ENCODE results near the gene ACAA1.
"Not testable (repeated sequence)": the region's sequence is repeated elsewhere in the genome, so short reads cannot be mapped to it uniquely, and the experiment has no call there.

GRCh38 chr3:38160704-38161103 is 23.8 kb upstream of the ACAA1 start:
- not testable (repeated sequence) for TF ChIP-seq CTCF (conservative IDR thresholded peaks at IDR 0.05; ENCODE audit: low read depth in 2 of 2); POLR2AphosphoS5 (IDR thresholded peaks at IDR 0.05; ENCODE audit: low read depth); EZH2 (IDR thresholded peaks at IDR 0.05; ENCODE audit: low read depth, unreplicated experiment); REST (IDR thresholded peaks at IDR 0.05; ENCODE audit: unreplicated experiment); EZH2phosphoT487 (IDR thresholded peaks at IDR 0.05; ENCODE audit: unreplicated experiment); ZNF114 (CRISPR knock-in tag; IDR thresholded peaks at IDR 0.05); JUNB (IDR thresholded peaks at IDR 0.05; ENCODE audit: unreplicated experiment); STAT1 (IDR thresholded peaks at IDR 0.05; ENCODE audit: unreplicated experiment); CREB1 (CRISPR knock-in tag; IDR thresholded peaks at IDR 0.05; ENCODE audit: low read depth); NANOG (IDR thresholded peaks at IDR 0.05; ENCODE audit: borderline replicate concordance)

All from GM23338 (cell line).